Fibroblast of the conjunctiva (primary cell): Measurements from ENCODE around the gene CA5A.
"Not testable (repeated sequence)": the region's sequence is repeated elsewhere in the genome, so short reads cannot be mapped to it uniquely, and the experiment has no call there.

Experiments
- DNase-seq: peaks from one replicate; pipeline ENCODE4 v3.0.0-alpha.2; 2010; ENCODE audit warnings: low read depth

CA5A gene

GRCh38 chr16:87865902-87866555, 70.3 kb downstream of the CA5A start:
- DNase-seq = not testable (repeated sequence)

- no peak for DNase-seq
Observed at GRCh38 chr16:87864331-87864989, 71.9 kb downstream of the CA5A start.

GRCh38 chr16:87863327-87863635, 73.0 kb downstream of the CA5A start:
- not testable (repeated sequence) for DNase-seq

- not testable (repeated sequence) for DNase-seq
Observed at GRCh38 chr16:87862597-87863326, 73.6 kb downstream of the CA5A start.

GRCh38 chr16:87861300-87862099, 74.8 kb downstream of the CA5A start:
- not testable (repeated sequence) for DNase-seq

- no peak for DNase-seq
Observed at GRCh38 chr16:87860553-87861299, 75.6 kb downstream of the CA5A start.

DNA sequence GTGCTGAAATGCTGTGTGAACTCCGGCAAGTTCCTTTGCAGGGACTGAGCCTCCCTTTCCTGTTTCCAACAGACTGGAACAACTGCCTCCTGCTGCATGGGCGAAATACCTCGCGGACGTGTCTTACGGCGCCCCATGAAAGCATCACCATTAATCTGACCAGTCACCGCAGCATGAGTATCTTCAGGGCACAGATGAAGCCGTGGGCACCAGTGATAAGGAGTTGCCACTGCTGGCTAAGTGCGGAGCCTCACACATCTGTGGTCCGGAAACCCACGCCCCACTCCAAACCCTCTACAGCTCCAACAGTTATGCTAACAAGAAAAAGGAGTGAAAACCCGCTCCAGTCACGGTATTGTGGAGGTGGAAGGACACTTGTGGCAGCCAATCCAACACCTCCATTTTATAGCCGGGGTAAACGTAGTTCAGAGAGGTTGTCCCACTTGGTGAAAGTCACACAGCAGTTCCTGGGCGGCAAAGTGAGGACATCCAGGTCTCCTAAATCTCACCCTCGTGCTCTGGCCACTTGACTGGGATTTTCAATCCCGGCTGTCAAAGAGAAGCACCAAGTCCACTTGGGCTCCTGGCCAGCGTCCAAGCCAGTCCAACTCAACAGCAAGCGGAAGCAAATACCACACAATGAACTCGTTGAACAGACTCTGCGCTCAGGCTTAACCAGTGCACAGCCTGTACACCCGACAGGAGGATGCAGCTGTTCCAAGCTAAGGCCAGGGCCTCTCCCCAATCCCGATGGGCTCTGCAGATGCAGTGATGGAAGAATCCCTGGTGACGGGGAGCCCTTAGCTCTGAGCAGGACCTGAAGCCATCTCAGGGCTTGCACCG, 78.0 kb downstream of the CA5A start:
- not testable (repeated sequence) for DNase-seq

DNA sequence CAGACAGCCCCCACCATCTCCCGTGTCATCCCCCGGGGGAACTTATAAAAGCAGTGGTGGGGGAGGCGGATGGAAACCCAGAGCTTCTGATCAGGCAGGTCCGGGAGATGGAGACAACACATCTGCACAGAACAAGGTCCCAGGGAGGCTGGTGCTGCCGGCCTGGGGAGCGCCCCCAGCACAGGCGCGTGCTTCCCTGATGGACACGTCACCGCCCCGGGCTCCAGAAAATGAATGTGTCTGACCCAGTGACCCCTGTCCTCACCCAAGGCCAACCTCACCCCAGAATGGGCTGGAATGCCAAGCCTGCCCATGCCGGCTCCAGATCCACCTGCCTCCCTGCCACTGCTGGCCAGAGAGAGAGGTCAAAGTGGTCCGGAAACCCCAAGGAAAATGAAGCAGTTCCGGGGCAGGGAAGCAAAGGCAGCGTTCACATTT, 79.5 kb downstream of the CA5A start:
- no peak for DNase-seq

DNA sequence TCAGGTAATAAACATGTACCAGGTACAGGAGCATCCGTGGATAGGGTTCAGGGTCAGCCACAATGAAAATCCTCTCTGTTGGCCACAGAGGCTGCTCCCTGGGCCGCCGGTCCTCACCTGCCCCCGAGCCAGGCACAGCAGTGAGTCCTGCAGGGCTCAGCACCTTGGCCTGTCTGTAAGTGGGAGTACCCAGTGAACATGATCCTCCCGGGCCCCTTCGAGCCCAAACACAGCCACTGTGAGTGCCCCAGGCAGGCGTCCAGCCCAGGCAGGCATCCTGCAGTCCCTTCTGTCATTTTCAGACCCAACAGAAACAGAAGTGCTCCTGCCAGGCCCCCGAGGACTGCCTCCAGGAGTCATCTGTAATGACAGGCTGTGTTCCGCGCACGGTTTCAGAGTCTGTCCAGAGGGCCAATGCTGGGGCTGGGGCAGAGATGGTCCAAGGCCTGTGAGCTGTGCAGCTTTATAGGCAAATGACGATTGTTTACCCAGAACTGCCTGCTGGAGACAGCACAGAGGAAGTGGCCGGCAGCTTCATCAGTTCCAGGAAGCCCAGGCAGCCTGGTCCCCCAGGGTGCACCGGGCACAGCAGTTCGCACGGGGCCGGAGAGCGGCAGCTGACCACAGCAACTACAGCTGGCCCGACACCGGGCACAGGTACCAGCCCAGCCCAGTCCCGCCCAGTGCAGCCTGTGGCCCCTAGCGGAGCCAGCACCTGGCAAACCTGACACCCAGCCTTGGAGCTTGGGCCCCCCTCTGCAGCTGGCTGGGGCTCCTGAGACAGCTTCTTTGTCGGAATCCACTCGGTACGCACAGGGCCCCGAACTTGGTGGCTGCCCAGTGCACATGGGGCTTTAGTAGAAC, 80.2 kb downstream of the CA5A start:
- no peak for DNase-seq

GRCh38 chr16:87854907-87855683, 81.2 kb downstream of the CA5A start:
- DNase-seq = no peak

GRCh38 chr16:87854053-87854906, 82.0 kb downstream of the CA5A start:
- no peak for DNase-seq

DNA sequence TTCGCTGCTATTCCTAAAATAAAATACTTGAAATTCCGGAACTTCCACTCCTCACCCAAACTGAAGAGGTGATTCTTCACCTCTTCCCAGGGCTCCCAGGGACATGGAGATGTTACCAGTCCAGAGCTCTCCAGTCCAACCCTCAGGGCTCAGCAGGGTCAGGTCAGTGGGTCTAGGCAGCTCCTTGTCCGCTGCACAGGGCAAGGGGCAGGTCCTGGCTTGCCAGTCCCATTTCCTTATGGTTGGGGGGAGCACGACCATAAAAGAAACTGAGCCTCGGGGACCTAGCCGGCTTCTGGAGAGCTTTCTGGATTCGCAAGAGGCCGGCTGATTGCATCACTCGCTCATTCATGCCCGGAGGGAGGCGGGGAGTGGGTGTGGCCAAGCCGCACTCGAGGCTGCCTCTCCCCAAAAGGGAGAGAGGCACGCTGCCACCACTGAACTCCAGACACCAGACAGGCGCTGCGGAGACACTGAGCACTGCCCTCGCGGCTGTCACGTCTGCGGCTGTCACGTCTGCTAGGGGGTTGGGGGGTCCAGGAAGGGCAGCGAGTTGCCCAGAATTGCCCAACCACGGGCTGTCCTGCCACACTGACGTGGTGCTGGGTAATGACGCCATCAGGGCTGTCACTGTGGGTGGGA, 82.8 kb downstream of the CA5A start:
- DNase-seq = peak; percentile 89

DNA sequence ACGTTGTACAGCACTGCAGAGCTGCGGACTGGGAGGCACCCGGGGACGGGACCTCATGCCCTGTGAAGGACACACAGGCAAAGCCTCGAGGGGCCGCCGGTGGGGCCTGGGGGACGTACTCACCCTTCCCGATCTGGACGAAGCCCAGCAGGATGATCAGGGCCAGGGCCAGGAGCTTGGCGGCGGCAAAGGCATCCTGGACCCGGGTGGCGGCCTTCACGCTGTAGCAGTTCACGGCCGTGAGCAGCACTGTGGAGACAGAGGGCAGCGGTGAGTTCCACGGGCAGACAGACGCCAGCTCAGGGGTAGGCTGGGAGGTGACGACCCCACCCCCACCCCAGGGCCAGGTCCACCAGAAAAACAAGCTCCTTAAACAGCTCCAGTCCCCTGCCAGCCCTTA, 84.7 kb downstream of the CA5A start:
- no peak for DNase-seq

GRCh38 chr16:87851141-87851587, 85.2 kb downstream of the CA5A start:
- DNase-seq = no peak

- DNase-seq = no peak
Observed at GRCh38 chr16:87850009-87851006, 86.0 kb downstream of the CA5A start.

- DNase-seq = no peak
Observed at GRCh38 chr16:87849419-87850008, 86.8 kb downstream of the CA5A start.
